Measurements from ENCODE around the gene POLR3A.

The POLR3A gene

GRCh38 chr10:77940225-77940624 is 89.1 kb downstream of the POLR3A start:
- DNase-seq = no peak

GRCh38 chr10:77939561-77940001 is 89.7 kb downstream of the POLR3A start:
- DNase-seq = peak; percentile 23

- DNase-seq = no peak
These were observed 92.4 kb downstream of the POLR3A start for GRCh38 chr10:77936697-77937567.

- DNase-seq = no peak
These were observed 97.1 kb downstream of the POLR3A start for GRCh38 chr10:77932016-77932715.

GRCh38 chr10:77927402-77928246 is 101.7 kb downstream of the POLR3A start:
- peak; percentile 67 for DNase-seq

- DNase-seq = peak; percentile 55
These were observed 102.5 kb downstream of the POLR3A start, which contains the start of gene DLG5 for GRCh38 chr10:77926566-77927401. Gene DLG5 (minus strand): TSS chr10:77926755. CDS start chr10:77926520, 235 bp downstream.

GRCh38 chr10:77925795-77926565 is 103.3 kb downstream of the POLR3A start:
- peak; percentile 79 for DNase-seq

- DNase-seq = peak; percentile 65
These were observed 103.9 kb downstream of the POLR3A start for GRCh38 chr10:77925410-77925794.

- DNase-seq = no peak
These were observed 106.6 kb downstream of the POLR3A start for GRCh38 chr10:77922566-77923179.

- no peak for DNase-seq
These were observed 107.3 kb downstream of the POLR3A start for GRCh38 chr10:77922055-77922454.

GRCh38 chr10:77921395-77921794 is 107.9 kb downstream of the POLR3A start:
- DNase-seq = no peak

- no peak for DNase-seq
These were observed 108.8 kb downstream of the POLR3A start for GRCh38 chr10:77920495-77920894.

- no peak for DNase-seq
These were observed 109.6 kb downstream of the POLR3A start for GRCh38 chr10:77919713-77920108.
